Astrocyte of the cerebellum (primary cell): ENCODE measurements around the gene ELOF1.

Experiments used
- DNase-seq: peaks from one replicate; pipeline ENCODE4 v3.0.0-alpha.2; 2011; ENCODE audit warnings: low read depth
- H3K4me3 ChIP-seq: 2 replicates; pipeline ENCODE4 v1.5.1; 2011; ENCODE audit warnings: mild to moderate bottlenecking, low read depth, low read length, moderate library complexity
- CTCF ChIP-seq: IDR thresholded peaks from 2 replicates; pipeline ENCODE4 v1.5.1; 2012; ENCODE audit warnings: low read length, low read depth, moderate library complexity, mild to moderate bottlenecking; ENCODE audit errors: missing control alignments
- in situ Hi-C: cut with HindIII; loops from 2 replicates; pipeline ENCODE4 v1.10.0; 2017; ENCODE audit warnings: low sequenced_read_pairs

ELOF1 gene

GRCh38 chr19:11547929-11548700, 10.9 kb downstream of the ELOF1 start:
- H3K4me3 ChIP-seq: no peak overlapping the region
- in situ Hi-C loops: no loop called here
- DNase-seq: no peak
- TF ChIP-seq CTCF: no peak

GRCh38 chr19:11541238-11541637, 17.8 kb downstream of the ELOF1 start:
- DNase-seq: no peak
- no peak for TF ChIP-seq CTCF
- in situ Hi-C loops: no loop called here
- H3K4me3 ChIP-seq: no peak overlapping the region

- in situ Hi-C loops: no loop called here
- DNase-seq: no peak
- TF ChIP-seq CTCF: no peak
- H3K4me3 ChIP-seq: no peak overlapping the region
Observed at GRCh38 chr19:11540645-11541044, 18.4 kb downstream of the ELOF1 start.

GRCh38 chr19:11539495-11540365, 19.3 kb downstream of the ELOF1 start:
- TF ChIP-seq CTCF: no peak
- in situ Hi-C loops: no loop called here
- peak overlapping the region; percentile 21 for H3K4me3 ChIP-seq
- no peak for DNase-seq

- peak within 1 kb of the TSS; percentile 21 for H3K4me3 ChIP-seq
- TF ChIP-seq CTCF: no peak
- in situ Hi-C loops: no loop called here
- DNase-seq: peak; percentile 15
Observed at GRCh38 chr19:11538232-11539036, 20.6 kb downstream of the ELOF1 start, which contains the start of gene CNN1. CNN1 (plus strand) TSS chr19:11538851; CDS start chr19:11538928, 77 bp downstream.

- peak; percentile 40 for DNase-seq
- peak overlapping the region; percentile 26 for H3K4me3 ChIP-seq
- in situ Hi-C loops: no loop called here
- peak; percentile 91 for TF ChIP-seq CTCF
Observed at GRCh38 chr19:11535792-11536595, 23.0 kb downstream of the ELOF1 start.
